Activated CD4-positive, alpha-beta memory T cell treated with anti-CD3 and anti-CD28 coated beads for 36 hours (primary cell): ENCODE data around the gene ATAD3C. TPM values are rescaled to one million over a fixed set of nuclear protein-coding genes. Genes with fewer than 3 reads are reported as not detected.
"Not testable (repeated sequence)": the region's sequence is repeated elsewhere in the genome, so short reads cannot be mapped to it uniquely, and the experiment has no call there.

Experiments
- CTCF ChIA-PET: fragments of 350-600 bp; sonication (Branson Sonifier 250); formaldehyde crosslinking; loops from one replicate; lab custom pipeline; 2021; ENCODE audit warnings: antibody characterized with exemption, inconsistent platforms; lab: Charles Lee
- POLR2A ChIA-PET: fragments of 350-600 bp; sonication (Branson Sonifier 250); formaldehyde crosslinking; loops from one replicate; lab custom pipeline; 2021; ENCODE audit warnings: antibody characterized with exemption; lab: Charles Lee
- DNase-seq: peaks from one replicate; pipeline ENCODE4 v3.0.0-alpha.2; 2020
- H3K27ac Mint-ChIP-seq: one replicate; pipeline ENCODE4 v1.8.0; 2021; ENCODE audit warnings: mixed read lengths
- H3K27me3 Mint-ChIP-seq: one replicate; pipeline ENCODE4 v1.8.0; 2021; ENCODE audit warnings: mixed read lengths
- H3K36me3 Mint-ChIP-seq: one replicate; pipeline ENCODE4 v1.8.0; 2021; ENCODE audit warnings: mixed read lengths
- H3K4me1 Mint-ChIP-seq: one replicate; pipeline ENCODE4 v1.8.0; 2021; ENCODE audit warnings: low read depth, mixed read lengths
- H3K4me3 Mint-ChIP-seq: one replicate; pipeline ENCODE4 v1.8.0; 2021; ENCODE audit warnings: mild to moderate bottlenecking, mixed read lengths
- H3K9me3 Mint-ChIP-seq: one replicate; pipeline ENCODE4 v1.8.0; 2021; ENCODE audit warnings: mixed read lengths
- intact Hi-C: fragments of 100-400 bp; cut with micrococcal nuclease; formaldehyde crosslinking; loops from one replicate; pipeline ENCODE4 v1.15.1; 2023
- total RNA-seq, 2 experiments: library from RNA; stranded (reverse); gene quantifications; one replicate each; pipeline ENCODE4 v1.2.3, GENCODE V29; 2021

The ATAD3C gene
- total RNA-seq, 2 experiments from 2014 or later: 1.2 to 1.7 TPM

GRCh38 chr1:1472053-1472876 is 22.8 kb downstream of the ATAD3C start:
- POLR2A ChIA-PET, H3K27me3 Mint-ChIP-seq, CTCF ChIA-PET, H3K9me3 Mint-ChIP-seq, intact Hi-C loops, H3K36me3 Mint-ChIP-seq: not testable (repeated sequence)
- peak overlapping the region; percentile 8 for H3K27ac Mint-ChIP-seq
- peak overlapping the region; percentile 73 for H3K4me3 Mint-ChIP-seq
- H3K4me1 Mint-ChIP-seq: peaks cover 26% of the 10 kb centered on the region
- peak; percentile 28 for DNase-seq

DNA sequence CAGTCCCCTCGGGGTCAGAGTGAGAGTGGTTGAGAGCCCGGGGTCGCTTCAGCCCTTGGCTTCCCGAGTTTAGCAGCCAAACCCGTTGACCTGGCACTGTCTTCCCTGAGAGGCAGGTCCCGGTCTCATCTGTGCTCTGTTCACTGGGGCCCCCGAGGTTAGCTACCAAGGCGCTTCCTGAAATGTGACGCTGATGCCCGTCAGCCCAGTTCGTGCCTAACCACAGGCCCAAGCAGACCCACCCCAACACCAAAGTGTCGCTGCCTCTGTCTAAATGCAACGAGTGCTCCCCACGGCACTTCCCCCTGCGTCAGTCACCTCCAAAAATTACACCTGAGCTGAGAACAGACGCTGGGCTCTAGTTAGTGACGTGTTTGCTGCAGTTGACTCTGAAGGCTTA is 26.5 kb downstream of the ATAD3C start:
- H3K4me1 Mint-ChIP-seq: peaks cover 13% of the 10 kb centered on the region
- H3K4me3 Mint-ChIP-seq, H3K9me3 Mint-ChIP-seq, intact Hi-C loops, CTCF ChIA-PET, DNase-seq, POLR2A ChIA-PET, H3K27me3 Mint-ChIP-seq, H3K27ac Mint-ChIP-seq: not testable (repeated sequence)
- H3K36me3 Mint-ChIP-seq: peaks cover 16% of the 10 kb centered on the region

DNA sequence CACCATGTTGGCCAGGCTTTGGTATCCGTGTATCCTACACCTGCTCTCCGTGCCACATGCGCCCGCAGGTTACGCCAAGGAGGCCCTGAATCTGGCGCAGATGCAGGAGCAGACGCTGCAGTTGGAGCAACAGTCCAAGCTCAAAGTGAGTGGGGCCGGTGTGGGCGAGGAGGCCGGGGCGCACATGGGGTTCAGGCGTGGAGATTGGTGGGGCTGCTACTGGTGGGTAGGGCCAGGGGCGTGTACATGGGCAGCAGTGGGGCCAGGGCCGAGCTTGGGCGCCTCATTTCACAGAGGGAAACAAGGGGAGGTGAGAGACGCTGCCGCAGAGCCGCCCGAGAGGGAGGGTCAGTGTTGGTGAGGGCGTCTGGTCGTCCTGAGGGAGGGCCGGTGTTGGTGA is 27.7 kb downstream of the ATAD3C start:
- peaks cover 20% of the 10 kb centered on the region for H3K36me3 Mint-ChIP-seq
- ChIA-PET CTCF (no interaction called here), POLR2A (no interaction called here)
- DNase-seq: no peak
- no peak overlapping the region for H3K27ac Mint-ChIP-seq
- H3K4me1 Mint-ChIP-seq: peaks cover 12% of the 10 kb centered on the region
- intact Hi-C loops: no loop called here
- no peak overlapping the region for H3K4me3 Mint-ChIP-seq
- no peaks in the 10 kb centered on the region for H3K9me3 Mint-ChIP-seq
- no peaks in the 10 kb centered on the region for H3K27me3 Mint-ChIP-seq

DNA sequence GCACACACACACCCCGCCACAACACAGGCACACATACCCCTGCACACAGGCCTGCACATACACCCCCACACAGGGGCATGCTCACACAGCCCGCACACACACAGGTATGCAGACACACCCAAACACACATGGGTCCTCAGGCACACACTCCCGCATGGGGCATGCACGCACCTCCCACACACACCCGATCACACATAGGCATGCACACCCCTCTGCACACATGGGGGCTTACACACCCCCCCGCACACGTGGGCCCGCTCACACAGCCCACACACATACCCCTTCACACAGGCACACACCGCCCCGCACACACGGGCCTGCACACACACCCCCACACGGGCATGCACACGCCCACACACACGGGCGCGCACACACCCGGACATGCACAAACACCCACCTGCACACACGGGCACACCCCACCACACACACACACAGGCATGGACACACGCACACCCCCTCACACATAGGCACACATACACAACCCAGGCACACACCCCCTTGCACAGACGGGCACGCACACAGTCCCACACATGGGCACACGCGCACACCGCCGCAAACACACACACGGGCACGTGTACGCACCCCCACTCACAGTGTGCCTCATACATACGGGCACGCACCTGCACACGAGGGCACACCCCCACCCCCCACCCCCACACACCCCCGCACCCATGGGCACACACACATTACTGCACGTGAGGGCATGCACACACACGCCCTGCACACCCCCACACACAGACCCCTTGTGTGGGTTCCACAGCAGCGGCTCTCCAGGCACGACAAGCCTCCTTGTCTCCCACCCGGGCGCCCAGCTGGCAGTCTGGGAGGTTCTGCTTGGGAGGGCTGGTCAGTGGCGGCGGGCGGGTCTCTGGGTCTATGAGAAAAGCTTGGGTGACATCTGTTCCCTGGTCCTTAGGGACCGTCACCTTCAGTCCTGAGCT is 30.3 kb downstream of the ATAD3C start:
- POLR2A ChIA-PET: no interaction called here
- peaks cover 23% of the 10 kb centered on the region for H3K36me3 Mint-ChIP-seq
- intact Hi-C loops: no loop called here
- H3K4me1 Mint-ChIP-seq: peaks cover 2% of the 10 kb centered on the region
- no peaks in the 10 kb centered on the region for H3K9me3 Mint-ChIP-seq
- H3K27ac Mint-ChIP-seq: no peak overlapping the region
- CTCF ChIA-PET: no interaction called here
- H3K27me3 Mint-ChIP-seq: no peaks in the 10 kb centered on the region
- H3K4me3 Mint-ChIP-seq: no peak overlapping the region
- no peak for DNase-seq

DNA sequence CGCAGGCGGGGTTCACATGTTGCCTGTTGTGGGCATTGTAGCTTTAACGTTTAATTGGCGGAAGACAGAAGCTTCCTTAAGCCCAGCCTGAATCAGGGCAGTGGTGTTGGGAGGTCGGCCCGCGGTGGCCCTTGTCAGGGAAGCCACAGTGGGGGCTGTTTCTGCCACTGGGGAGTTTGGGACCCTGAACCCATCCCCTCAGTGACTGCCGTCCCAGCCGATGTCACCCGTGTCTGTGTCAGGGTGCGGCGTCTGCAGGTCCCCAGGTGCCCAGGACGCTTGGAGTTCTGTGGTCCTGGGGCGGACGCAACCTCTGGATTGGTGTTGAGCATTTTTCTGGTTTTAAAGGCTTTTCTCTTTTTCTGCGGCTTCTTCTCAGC is 31.0 kb downstream of the ATAD3C start:
- H3K27me3 Mint-ChIP-seq, DNase-seq, H3K4me3 Mint-ChIP-seq, POLR2A ChIA-PET, CTCF ChIA-PET, H3K9me3 Mint-ChIP-seq, H3K4me1 Mint-ChIP-seq, H3K27ac Mint-ChIP-seq, intact Hi-C loops: not testable (repeated sequence)
- H3K36me3 Mint-ChIP-seq: peaks cover 23% of the 10 kb centered on the region

- H3K27ac Mint-ChIP-seq, DNase-seq, H3K27me3 Mint-ChIP-seq, CTCF ChIA-PET, H3K4me1 Mint-ChIP-seq, intact Hi-C loops, H3K4me3 Mint-ChIP-seq, POLR2A ChIA-PET, H3K9me3 Mint-ChIP-seq: not testable (repeated sequence)
- H3K36me3 Mint-ChIP-seq: peaks cover 23% of the 10 kb centered on the region
Measured at GRCh38 chr1:1481811-1482210, 32.3 kb downstream of the ATAD3C start.

GRCh38 chr1:1482856-1483255 is 33.4 kb downstream of the ATAD3C start:
- intact Hi-C loops: no loop called here
- H3K4me3 Mint-ChIP-seq: no peak overlapping the region
- H3K27ac Mint-ChIP-seq: no peak overlapping the region
- no peaks in the 10 kb centered on the region for H3K9me3 Mint-ChIP-seq
- ChIA-PET CTCF (no interaction called here), POLR2A (no interaction called here)
- DNase-seq: no peak
- H3K4me1 Mint-ChIP-seq: no peaks in the 10 kb centered on the region
- H3K36me3 Mint-ChIP-seq: peaks cover 20% of the 10 kb centered on the region
- H3K27me3 Mint-ChIP-seq: no peaks in the 10 kb centered on the region

DNA sequence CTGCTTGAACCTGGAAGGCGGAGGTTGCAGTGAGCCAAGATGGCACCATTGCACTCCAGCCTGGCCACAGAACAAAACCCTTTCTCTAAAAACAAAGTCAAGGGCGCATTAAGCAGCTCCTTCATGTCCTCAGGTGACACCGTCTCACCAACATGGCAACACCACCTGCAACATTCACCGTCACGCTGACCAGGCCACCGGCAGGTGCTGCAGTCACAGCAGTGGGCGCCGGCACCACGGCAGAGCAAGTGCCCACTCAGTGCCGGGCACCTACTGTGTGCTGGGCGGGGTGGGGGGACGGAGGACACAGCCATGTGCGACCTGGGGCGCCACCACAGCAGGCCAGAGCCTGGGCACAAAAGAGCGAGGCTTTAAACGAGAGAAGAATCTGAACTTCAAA is 34.2 kb downstream of the ATAD3C start:
- ChIA-PET CTCF (no interaction called here), POLR2A (no interaction called here)
- Mint-ChIP-seq H3K9me3 (no peaks in the 10 kb centered on the region), H3K36me3 (peaks cover 20% of the 10 kb centered on the region), H3K4me1 (no peaks in the 10 kb centered on the region), H3K27ac (no peak overlapping the region), H3K4me3 (no peak overlapping the region), H3K27me3 (no peaks in the 10 kb centered on the region)
- DNase-seq: no peak
- intact Hi-C loops: no loop called here

DNA sequence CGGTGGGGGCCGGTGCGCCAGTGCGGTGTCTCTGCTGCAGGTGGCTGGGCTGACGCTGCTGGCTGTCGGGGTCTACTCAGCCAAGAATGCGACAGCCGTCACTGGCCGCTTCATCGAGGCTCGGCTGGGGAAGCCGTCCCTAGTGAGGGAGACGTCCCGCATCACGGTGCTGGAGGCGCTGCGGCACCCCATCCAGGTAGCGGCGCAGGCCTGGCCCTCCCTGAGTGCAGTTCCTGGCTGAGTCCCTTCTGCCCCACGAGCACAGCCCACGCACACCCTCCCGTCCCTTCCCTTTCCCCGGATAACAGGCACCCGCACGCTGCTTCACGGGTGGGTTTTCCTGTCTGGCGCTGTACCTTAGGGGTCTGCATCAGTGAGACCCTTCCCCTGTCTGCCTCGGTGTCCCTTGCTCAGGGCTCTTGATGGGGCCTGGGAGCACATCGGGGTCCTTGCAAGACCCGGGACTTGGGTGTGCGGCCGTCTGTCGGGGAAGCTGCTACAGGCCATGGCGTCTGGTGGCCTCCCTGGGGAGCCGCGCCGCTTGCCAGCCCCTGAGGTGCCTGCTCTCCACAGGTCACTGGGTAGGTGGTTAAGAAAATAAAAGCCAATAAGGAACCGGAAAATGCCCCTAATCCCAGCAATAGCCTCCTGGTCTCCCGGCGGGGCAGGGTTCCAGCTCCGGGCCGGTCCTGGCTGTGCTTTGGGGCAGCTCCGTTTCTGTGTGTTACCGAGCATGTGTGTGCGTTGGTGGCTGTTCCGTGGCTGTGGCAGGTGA is 35.7 kb downstream of the ATAD3C start:
- intact Hi-C loops, CTCF ChIA-PET, DNase-seq, H3K27me3 Mint-ChIP-seq, H3K4me3 Mint-ChIP-seq, POLR2A ChIA-PET, H3K4me1 Mint-ChIP-seq, H3K27ac Mint-ChIP-seq, H3K9me3 Mint-ChIP-seq: not testable (repeated sequence)
- H3K36me3 Mint-ChIP-seq: peaks cover 24% of the 10 kb centered on the region

- H3K27ac Mint-ChIP-seq, H3K9me3 Mint-ChIP-seq, DNase-seq, POLR2A ChIA-PET, intact Hi-C loops, H3K4me3 Mint-ChIP-seq, CTCF ChIA-PET, H3K4me1 Mint-ChIP-seq, H3K27me3 Mint-ChIP-seq: not testable (repeated sequence)
- H3K36me3 Mint-ChIP-seq: peaks cover 28% of the 10 kb centered on the region
Measured at GRCh38 chr1:1485755-1486317, 36.3 kb downstream of the ATAD3C start.

- CTCF ChIA-PET: no interaction called here
- Mint-ChIP-seq H3K27me3 (no peaks in the 10 kb centered on the region), H3K4me1 (no peaks in the 10 kb centered on the region), H3K36me3 (peaks cover 37% of the 10 kb centered on the region), H3K4me3 (no peak overlapping the region), H3K9me3 (peaks cover 8% of the 10 kb centered on the region), H3K27ac (no peak overlapping the region)
- POLR2A ChIA-PET: no interaction called here
- DNase-seq: no peak
- intact Hi-C loops: no loop called here
Measured at GRCh38 chr1:1487701-1488100, 38.2 kb downstream of the ATAD3C start.

DNA sequence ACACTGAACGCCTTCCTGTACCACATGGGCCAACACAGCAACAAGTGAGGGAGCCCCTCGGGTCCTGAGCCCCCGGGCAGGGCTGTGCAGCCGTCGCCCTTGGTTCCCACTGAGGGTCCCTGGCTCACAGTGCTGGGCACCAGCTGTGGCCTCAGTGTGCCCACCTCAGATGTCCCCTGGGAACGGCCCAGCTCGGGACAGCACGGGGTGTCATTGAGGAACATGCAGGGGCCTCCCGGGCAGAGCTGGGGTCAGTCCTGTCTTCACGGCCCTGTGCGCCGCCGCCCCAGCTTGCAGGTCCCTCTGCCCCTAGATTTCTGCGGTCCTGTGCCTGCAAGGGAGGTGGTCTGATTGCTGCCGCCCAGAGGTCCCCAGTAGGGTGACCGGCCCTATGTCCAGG is 39.7 kb downstream of the ATAD3C start:
- intact Hi-C loops: no loop called here
- ChIA-PET CTCF (no interaction called here), POLR2A (no interaction called here)
- H3K36me3 Mint-ChIP-seq: peaks cover 49% of the 10 kb centered on the region
- no peaks in the 10 kb centered on the region for H3K4me1 Mint-ChIP-seq
- H3K27me3 Mint-ChIP-seq: no peaks in the 10 kb centered on the region
- H3K9me3 Mint-ChIP-seq: peaks cover 17% of the 10 kb centered on the region
- no peak overlapping the region for H3K4me3 Mint-ChIP-seq
- H3K27ac Mint-ChIP-seq: no peak overlapping the region
- no peak for DNase-seq
